ENCODE results near the gene SRD5A1.

The SRD5A1 gene

DNA sequence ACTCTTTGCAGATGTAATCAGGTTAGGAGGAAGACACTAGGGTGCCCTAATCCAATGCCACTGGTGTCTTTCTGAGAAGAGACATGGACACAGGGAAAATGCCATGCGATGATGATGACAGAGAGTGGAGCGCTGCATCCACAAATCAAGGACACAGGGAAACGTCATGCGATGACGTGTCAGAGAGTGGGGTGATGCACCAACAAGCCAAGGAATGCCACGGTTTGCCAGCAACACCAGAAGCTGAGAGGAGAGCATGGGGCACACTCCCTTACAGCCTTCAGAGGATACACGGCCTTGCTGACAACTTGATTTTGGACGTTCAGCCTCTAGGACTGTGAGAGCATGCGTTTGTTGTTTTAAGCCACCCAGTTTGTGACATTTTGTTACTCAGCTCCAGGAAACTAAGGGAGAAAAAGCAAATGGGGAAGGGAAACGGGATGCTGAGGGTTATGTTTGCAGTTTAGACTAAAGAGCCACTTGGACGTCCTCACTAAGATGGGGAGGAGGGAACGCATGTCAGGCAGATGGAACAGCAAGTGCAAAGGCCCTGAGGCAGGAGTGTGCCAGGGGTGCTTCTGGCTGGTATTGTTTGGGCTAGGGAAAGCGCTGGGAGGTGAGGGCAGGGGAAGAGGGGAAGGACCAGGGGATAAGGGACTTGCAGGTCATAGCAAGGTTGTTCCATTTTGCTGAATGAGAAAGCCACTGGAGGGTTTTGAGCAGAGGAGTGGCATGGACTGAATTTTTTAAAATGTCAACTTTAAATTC, 77.5 kb downstream of the SRD5A1 start:
- Histone ChIP-seq H3K4me3 (no peak overlapping the region), H3K27ac (no peak overlapping the region), H3K9ac (ENCODE audit: insufficient read length) (no peak overlapping the region), H3K36me3 (ENCODE audit: insufficient read depth, low read length) (no peaks in the 10 kb centered on the region), H3K9me3 (ENCODE audit: low read depth, low read length) (no peaks in the 10 kb centered on the region)
- TF ChIP-seq FOXP2 (optimal IDR thresholded peaks at IDR 0.05; ENCODE audit: control extremely low read depth, extremely low read length, insufficient read depth): no peak
- TF ChIP-seq POLR2AphosphoS5 (IDR thresholded peaks at IDR 0.05; ENCODE audit: borderline replicate concordance, low read depth, low read length): no peak
- TF ChIP-seq EZH2 (IDR thresholded peaks at IDR 0.05): no peak
- no peak for DNase-seq (ENCODE audit: low read depth, low spot score)

GRCh38 chr5:6711409-6712141, 78.3 kb downstream of the SRD5A1 start:
- peak overlapping the region; percentile 93; the same call in 1 of the 2 replicates for H3K27ac ChIP-seq
- TF ChIP-seq FOXP2 (optimal IDR thresholded peaks at IDR 0.05; ENCODE audit: control extremely low read depth, extremely low read length, insufficient read depth) (no peak), POLR2AphosphoS5 (IDR thresholded peaks at IDR 0.05; ENCODE audit: borderline replicate concordance, low read depth, low read length) (no peak), EZH2 (IDR thresholded peaks at IDR 0.05) (no peak)
- no peak for DNase-seq (ENCODE audit: low read depth, low spot score)
- no peaks in the 10 kb centered on the region for H3K9me3 ChIP-seq (ENCODE audit: low read depth, low read length)
- H3K36me3 ChIP-seq (ENCODE audit: insufficient read depth, low read length): no peaks in the 10 kb centered on the region
- peak overlapping the region; percentile 97 for H3K4me3 ChIP-seq
- peak overlapping the region; percentile 94 for H3K9ac ChIP-seq (ENCODE audit: insufficient read length)

GRCh38 chr5:6712142-6712576, 78.9 kb downstream of the SRD5A1 start:
- TF ChIP-seq EZH2 (IDR thresholded peaks at IDR 0.05) (no peak), POLR2AphosphoS5 (IDR thresholded peaks at IDR 0.05; ENCODE audit: borderline replicate concordance, low read depth, low read length) (0 out of 2 replicates have a peak, but pooled peaks have one; percentile 12), FOXP2 (optimal IDR thresholded peaks at IDR 0.05; ENCODE audit: control extremely low read depth, extremely low read length, insufficient read depth) (no peak)
- Histone ChIP-seq H3K36me3 (ENCODE audit: insufficient read depth, low read length) (no peaks in the 10 kb centered on the region), H3K27ac (peak overlapping the region; percentile 93), H3K9ac (ENCODE audit: insufficient read length) (peak overlapping the region; percentile 94), H3K4me3 (peak overlapping the region; percentile 97), H3K9me3 (ENCODE audit: low read depth, low read length) (no peaks in the 10 kb centered on the region)
- DNase-seq (ENCODE audit: low read depth, low spot score): no peak

GRCh38 chr5:6712577-6713273, 79.5 kb downstream of the SRD5A1 start:
- no peaks in the 10 kb centered on the region for H3K36me3 ChIP-seq (ENCODE audit: insufficient read depth, low read length)
- H3K9me3 ChIP-seq (ENCODE audit: low read depth, low read length): no peaks in the 10 kb centered on the region
- TF ChIP-seq EZH2 (IDR thresholded peaks at IDR 0.05) (no peak), FOXP2 (optimal IDR thresholded peaks at IDR 0.05; ENCODE audit: control extremely low read depth, extremely low read length, insufficient read depth) (peak; percentile 13), POLR2AphosphoS5 (IDR thresholded peaks at IDR 0.05; ENCODE audit: borderline replicate concordance, low read depth, low read length) (peak; percentile 80)
- H3K4me3 ChIP-seq: peak overlapping the region; percentile 97
- peak; percentile 56 for DNase-seq (ENCODE audit: low read depth, low spot score)
- peak overlapping the region; percentile 93 for H3K27ac ChIP-seq
- H3K9ac ChIP-seq (ENCODE audit: insufficient read length): peak overlapping the region; percentile 94

- peak within 1 kb of the TSS; percentile 94 for H3K9ac ChIP-seq (ENCODE audit: insufficient read length)
- H3K4me3 ChIP-seq: peak within 1 kb of the TSS; percentile 97
- H3K9me3 ChIP-seq (ENCODE audit: low read depth, low read length): no peaks in the 10 kb centered on the region
- H3K36me3 ChIP-seq (ENCODE audit: insufficient read depth, low read length): no peaks in the 10 kb centered on the region; the same call in 1 of the 2 replicates
- no peak for DNase-seq (ENCODE audit: low read depth, low spot score)
- TF ChIP-seq POLR2AphosphoS5 (IDR thresholded peaks at IDR 0.05; ENCODE audit: borderline replicate concordance, low read depth, low read length) (no peak), FOXP2 (optimal IDR thresholded peaks at IDR 0.05; ENCODE audit: control extremely low read depth, extremely low read length, insufficient read depth) (no peak), EZH2 (IDR thresholded peaks at IDR 0.05) (no peak)
- H3K27ac ChIP-seq: peak within 1 kb of the TSS; percentile 93
Measured at GRCh38 chr5:6713274-6714225, 80.3 kb downstream of the SRD5A1 start, which contains the start of gene TENT4A. TENT4A (plus strand) TSS chr5:6713432; CDS start chr5:6713984, 552 bp downstream.

DNA sequence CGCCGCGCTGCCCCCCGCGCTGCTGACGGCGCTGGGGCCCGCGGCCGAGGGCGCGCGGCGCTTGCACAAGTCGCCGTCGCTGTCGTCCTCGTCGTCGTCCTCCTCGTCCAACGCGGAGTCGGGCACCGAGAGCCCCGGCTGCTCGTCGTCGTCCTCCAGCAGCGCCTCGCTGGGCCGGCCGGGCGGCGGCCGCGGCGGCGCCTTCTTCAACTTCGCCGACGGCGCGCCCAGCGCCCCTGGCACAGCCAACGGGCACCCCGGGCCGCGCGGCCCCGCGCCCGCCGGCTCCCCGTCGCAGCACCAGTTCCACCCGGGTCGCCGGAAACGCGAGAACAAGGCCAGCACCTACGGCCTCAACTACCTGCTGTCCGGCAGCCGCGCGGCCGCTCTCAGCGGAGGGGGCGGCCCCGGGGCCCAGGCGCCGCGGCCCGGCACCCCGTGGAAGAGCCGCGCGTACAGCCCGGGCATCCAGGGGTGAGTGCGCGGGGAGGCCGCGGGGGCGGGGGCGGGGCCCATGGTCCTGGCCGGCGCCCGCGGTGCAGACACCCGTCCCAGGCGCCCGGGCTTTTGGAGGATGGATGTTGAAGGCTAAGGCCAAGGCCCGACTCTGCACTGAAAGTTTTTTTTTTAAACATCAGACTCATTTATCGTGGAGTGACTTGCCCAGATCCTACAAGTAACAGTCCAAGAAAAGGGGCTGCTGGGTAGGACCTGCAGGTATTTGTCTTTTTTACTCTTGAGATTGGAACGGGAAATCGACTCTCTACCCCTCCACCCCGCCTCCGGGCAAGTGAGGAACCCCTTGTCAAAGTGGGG, 81.2 kb downstream of the SRD5A1 start:
- TF ChIP-seq POLR2AphosphoS5 (IDR thresholded peaks at IDR 0.05; ENCODE audit: borderline replicate concordance, low read depth, low read length) (no peak), FOXP2 (optimal IDR thresholded peaks at IDR 0.05; ENCODE audit: control extremely low read depth, extremely low read length, insufficient read depth) (no peak), EZH2 (IDR thresholded peaks at IDR 0.05) (no peak)
- no peak overlapping the region for H3K27ac ChIP-seq
- peak overlapping the region; percentile 77 for H3K9ac ChIP-seq (ENCODE audit: insufficient read length)
- no peaks in the 10 kb centered on the region for H3K9me3 ChIP-seq (ENCODE audit: low read depth, low read length)
- H3K4me3 ChIP-seq: peak overlapping the region; percentile 85
- no peak for DNase-seq (ENCODE audit: low read depth, low spot score)
- H3K36me3 ChIP-seq (ENCODE audit: insufficient read depth, low read length): no peaks in the 10 kb centered on the region; the same call in 1 of the 2 replicates

Data from SK-N-MC (cell line).